Measurements from ENCODE around the gene GGT7.
A peak's percentile ranks its signal among the peaks of the same experiment; 100 is the strongest.
"Not testable (repeated sequence)": the region's sequence is repeated elsewhere in the genome, so short reads cannot be mapped to it uniquely, and the experiment has no call there.

Gene GGT7

DNA sequence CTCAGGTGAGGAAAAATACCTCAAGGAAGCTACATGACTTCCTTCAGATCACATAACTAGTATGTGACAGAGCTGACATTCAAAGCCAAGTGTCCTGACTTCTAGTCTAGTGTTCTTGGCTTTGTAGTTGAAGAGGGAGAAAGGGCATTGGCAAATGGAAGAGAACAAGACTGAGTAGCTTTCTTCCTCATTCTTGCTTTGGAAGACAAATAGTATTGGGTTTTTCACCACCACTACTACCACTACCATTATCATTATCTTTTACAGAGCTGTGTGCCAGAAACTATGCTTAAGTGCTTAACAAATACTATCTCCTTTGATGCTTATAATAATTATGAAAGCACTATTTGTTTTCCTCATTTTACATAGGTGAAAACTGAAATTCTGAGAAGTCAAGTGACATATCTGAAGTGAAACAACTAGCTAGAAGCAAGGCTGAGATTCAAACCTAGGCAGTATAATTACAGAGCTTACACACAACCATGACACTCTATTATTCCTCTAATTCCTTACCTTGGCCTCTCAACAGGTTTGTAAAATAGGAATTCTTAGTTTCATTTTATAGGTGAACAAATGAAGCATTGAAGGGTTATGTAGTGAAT lies 10.5 kb upstream of the GGT7 start:
- DNase-seq = no peak

DNA sequence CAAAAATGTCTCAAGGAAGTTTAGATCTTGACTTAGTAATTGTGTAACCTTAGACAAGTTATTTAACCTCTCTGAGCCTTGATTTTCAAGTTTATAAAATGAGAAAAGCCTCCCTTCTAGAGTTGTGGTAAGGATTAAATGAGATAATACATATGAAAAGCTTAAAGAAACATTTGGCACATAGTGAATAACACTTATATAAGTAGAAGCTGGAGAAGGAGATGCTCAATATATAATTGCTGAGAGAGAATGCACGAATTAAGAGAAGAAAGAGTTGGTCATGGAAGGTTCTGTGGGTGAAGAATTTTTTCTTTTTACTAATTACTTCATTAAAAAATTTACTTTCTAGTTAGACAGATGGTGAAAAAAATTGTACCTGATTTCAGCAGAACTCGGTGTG lies 9.0 kb upstream of the GGT7 start:
- DNase-seq = no peak

DNA sequence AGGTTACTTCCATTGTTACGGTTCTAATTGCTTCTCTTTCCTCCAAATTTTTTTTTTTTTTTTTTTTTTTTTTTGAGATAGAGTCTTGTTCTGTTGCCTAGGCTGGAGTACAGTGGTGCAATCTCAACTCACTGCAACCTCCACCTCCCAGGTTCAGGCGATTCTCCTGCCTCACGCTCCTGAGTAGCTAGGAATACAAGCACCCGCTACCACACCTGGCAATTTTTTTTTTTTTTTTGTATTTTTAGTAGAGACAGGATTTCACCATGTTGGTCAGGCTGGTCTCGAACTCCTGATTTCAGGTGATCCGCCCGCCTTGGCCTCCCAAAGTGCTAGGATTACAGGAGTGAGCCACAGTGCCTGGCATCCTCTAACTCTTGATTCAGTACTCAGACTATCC lies 8.3 kb upstream of the GGT7 start:
- DNase-seq = not testable (repeated sequence)

DNA sequence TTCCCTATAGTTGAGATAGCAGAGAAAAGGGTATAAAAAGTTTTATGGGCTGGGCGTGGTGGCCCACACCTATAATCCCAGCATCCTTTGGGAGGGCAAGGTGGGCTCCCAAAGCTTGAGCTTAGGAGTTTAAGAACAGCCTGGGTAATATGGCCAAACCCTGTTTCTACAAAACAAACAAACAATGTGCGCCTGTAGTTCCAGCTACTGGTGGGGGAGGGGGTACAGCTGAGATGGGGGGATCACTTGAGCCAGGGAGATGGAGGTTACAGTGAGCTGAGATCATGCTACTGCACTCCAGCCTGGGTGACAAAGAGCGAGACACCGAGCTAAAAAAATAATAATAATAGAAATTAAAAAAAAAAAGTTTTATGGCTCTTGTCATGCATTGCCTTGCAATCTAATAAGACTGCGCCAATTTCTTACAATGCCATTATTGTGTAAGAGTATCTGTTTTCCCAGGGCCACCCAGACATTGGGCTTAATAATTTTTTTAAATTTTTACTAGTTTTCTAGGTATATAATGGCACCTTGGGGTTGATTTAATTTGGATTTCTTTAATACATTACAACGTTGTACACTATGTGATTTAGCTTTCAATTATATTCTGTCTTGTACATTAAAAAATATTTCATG lies 7.7 kb upstream of the GGT7 start:
- no peak for DNase-seq

DNA sequence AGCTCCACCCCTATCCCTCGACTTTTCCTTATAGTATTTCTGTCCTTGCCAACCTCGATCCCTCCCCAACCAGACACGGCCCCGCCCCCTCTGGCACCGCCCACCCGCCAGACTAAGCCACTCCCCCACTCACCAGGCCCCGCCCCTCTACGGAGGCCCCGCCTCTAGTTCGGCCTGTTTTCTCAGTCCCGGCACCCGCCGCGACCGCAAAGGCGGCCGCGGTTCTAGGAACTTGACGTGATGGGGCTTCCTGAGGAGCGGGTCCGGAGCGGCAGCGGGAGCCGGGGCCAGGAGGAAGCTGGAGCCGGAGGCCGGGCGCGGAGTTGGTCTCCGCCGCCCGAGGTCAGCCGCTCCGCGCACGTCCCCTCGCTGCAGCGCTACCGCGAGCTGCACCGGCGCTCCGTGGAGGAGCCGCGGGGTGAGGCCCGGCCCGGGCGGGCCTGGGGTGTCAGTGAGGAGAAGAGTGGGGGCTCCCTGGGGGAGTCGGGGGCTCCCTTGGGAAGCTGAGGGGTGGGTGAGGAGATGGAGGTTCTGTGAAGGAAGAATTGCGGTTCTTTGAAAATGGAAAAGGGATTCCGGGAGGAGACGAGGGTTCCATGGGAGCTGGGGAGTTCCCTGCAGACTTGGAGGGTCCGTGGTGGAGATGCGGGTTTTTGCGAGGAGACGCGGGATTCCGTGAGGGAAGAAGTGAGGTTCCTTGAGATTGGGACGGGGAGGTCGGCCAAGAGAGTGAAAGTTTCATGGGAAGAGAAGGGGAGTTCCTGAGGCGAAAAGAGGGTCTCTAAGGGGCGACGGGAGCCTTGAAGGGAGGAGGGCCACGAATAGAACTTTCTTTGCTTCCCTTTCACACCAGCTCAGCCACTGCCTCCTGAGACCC lies 4.0 kb upstream of the GGT7 start, which contains the start of gene ACSS2:
TSS of gene ACSS2 (plus strand) at position 207 of the 877 bp plus-strand sequence. CDS start at position 241, 34 bp downstream.
- DNase-seq = no peak

DNA sequence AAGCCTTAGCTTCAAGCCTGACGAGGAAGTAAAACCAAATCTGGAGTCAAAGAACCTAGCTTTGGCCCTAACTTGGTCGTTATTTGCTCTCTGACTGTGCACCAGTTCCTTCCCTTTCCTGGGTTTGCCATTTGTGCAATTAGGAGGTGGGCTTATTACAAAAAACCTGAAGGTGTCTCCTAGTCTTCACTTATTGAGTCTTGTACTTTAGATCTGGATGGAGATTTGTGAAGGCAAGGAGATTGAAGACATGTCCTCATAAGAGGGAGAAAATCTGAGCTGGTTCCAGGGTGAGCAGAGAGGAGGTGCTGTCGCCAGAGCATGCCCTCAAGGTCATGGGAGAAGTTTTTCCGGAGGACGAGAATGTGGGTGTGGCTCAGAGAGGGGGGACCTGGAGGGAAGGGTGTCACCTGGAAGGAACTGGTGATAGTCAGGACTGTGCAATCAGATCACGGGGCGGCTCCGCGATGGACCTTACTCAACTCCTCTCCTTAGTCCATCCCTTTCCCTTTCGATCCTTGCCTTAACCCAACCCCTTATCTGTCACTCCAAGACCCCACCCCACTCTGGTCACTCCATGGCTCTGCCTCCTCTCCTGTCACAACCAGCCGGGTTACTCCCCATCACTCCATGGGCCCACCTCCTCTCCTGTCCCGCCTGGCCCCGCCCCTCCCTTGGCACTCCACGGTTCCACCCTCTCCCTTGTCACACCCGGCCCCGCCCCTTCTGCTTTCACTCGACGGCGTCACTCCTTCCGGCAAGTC lies 3.2 kb upstream of the GGT7 start:
- peak; percentile 98 for DNase-seq

DNA sequence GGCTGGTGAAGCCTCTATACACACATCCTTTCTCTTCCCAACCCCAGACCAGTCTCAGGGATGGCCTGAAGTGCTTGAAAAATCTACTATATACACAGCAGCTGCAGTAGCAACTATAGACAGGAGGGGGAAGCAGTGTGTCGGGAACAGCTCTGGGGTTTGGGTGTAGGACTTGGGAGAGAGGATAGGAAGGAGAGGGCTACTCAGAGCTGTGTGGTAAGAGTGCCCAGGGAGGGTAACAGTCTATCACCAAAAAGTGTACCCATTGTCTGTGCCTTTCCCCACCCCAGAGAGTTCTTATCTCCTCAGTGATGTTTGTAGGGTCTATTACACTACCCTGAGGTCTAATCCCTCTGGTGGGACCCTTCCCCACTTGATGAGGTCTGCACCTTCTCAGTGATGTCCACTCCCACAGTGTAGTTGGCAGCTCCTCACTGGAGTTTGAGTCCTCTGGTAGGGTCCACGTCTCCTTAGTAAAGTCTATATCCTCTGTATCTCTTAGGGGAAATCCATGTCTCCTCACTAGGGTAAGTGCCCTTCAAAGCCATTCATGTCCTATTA lies 1.5 kb upstream of the GGT7 start:
- peak; percentile 18 for DNase-seq

DNA sequence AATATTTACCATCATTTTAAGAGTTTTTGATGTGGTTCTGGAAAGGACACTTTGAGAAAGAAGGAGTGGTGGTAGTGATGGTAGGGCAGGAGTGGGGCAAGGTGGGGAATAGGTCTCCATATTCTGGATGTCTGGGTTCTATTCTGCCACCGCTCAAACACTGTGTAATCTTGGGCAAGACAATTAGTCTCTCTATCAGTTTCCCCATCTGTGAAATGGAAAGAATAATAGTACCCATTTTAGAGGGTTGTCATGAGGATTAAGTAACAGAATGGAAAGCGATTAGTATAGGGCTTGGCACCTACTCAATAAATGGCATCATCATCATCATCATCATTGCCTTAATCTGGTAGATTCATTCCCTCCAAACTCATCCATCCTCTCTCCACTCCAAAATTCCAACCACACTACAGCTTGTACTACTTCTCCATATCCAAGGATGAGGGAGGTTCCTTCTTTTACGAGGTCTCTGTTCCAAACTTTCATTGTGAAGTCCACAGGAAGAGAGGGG lies 982 bp upstream of the GGT7 start:
- no peak for DNase-seq

DNA sequence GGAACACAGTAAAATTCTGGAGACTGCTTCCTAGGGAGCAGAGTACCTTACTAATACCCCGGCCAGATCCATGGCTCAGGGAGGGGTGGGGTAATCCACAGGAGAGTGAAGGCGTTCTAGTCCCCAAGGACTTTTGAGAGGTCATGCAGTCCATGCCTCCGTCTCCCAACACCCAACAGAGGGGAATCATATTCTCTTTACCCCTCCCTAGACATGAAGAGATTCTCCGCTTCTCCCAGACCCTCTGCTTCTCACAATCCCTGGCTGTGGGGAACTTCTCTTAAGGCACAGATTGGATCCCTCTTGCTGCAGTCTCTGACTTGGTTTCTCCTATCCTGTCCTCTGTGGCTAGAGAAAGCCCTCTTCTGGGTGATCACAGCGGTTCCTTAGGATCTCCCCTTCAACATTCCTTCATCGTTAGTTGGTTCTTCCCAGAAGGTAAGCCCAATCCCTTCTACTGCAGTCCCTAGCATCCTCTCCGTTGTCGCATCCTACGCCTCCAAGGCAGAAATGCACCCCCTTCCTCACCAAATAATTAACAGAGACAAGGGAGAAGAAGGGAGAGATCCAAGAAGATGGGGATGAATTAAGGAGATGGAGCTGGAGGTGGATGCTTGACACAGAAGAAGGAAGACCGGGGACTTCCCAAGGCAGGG lies 562 bp downstream of the GGT7 start:
- no peak for DNase-seq

DNA sequence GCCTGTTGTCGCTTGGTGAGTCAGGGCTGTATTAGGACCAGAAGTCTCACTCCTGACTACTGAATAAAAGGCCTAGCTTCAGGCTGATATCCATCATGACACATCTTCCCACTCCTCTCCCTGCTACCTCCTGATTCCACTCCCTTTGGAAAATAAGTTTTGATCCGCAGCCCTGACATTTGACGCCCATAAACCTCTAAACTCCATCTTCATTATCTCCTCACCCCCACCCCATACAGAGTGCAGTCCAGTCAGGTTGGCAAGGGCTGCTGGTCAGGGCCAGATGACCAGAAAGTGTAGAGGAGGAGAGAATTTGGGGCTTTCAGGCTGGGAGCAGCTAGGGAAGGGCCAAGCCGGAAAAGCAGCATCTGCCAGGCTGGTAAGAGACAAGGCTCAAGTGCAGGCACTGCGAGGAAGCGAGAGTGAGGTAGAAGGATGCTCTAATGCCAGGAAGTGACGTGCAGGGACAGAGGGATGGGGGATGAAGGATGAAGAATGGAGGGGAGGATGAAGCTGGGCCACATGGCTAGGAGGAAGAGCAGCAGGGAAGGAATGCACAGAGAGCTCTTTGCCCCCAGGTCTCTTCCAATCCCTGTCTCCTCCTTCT lies 1.2 kb downstream of the GGT7 start:
- no peak for DNase-seq

DNA sequence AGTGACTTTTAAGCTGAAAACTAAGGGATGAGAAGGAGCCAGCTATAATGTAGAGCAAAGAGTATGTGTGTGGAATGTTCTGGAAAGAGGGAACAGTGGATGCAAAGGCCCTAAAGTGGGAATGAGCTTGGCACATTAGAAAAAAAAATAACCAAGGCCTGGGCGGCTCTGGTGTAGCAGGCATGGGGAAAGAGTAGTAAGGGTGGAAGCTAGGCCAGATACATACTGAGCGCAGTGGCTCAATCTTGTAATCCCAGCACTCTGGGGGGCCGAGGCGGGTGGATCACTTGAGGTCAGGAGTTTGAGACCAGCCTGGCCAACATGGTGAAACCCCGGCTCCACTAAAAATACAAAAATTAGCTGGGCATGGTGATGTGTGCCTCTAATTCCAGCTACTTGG lies 8.4 kb downstream of the GGT7 start:
- DNase-seq = no peak

DNA sequence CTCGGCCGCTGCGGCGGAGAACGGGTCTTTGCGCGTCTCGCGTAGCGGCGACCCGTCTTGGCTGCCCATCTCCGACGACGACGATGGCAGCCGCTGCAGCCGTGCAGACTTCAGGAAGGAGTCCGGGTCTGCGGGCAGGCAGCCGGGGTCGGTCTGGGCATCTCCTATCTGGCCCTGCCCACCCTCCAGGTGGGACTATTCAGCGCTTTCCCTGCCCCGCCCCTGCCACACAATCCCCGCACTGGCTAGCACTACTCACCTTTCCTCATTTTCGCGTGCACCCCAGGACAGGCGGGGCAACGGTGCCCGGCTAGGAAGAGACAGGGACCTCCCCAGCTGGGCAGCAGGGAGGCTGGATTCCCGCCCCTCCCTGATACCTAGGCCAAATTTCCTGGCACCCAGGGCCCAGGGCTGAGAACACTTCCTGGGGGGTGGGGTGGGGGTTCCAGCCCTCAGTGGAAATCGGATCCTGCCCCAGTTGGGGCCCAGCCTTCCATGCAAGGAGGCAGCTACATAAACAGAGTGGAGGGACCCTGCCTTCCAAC lies 9.2 kb downstream of the GGT7 start:
- DNase-seq = no peak

DNA sequence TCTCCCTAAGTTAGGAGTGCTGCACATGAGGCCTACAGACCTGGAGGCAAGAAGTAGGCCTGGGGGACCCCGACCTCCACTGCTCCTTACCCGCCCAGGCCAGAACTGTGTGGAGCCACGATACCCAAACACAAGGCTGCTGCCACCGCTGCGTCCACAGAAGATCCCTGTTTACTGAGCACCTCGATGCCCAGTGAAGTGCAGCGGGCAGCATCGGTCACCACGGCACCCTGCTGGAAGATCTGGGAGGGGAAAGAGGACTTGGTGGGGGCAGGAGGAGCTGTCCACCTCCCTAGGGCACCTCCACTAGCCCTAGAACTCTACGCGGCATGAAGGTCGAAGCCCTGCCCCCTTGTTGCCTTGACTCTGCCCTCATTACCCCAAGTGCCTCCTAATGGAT lies 9.9 kb downstream of the GGT7 start:
- no peak for DNase-seq

DNA sequence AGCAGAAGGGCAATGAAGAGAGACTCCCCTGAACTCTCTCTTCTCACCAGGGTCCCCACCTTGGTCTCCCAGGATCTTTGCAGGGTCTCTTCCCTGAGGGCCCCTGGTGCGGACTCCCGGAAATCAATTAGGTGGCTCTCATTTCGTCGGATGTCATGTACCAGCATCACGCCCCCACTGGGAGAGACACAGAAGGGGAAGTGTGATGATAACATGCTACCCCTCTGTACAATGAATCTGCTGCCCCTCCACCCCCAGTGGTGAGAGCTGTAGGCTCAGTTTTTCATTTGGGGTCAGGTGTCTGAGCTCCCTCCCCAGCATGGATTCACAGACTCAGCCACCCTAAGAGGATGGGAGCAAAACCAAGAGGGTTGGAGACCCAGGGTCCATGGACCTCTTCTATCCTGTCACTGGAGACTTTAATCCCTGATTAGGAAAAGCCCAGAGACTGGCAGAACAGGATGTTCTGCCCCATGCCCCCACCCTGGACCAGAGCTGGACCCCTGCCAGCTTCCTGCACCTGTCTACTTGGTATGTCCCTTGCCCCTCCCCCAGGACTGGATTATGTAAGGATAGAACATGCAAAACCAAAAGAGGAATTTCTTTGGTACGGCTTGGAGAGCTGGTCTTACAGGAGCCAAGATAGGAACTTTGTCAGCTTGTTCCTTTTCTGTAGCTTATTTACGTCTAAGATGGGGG lies 11.1 kb downstream of the GGT7 start:
- no peak for DNase-seq

DNA sequence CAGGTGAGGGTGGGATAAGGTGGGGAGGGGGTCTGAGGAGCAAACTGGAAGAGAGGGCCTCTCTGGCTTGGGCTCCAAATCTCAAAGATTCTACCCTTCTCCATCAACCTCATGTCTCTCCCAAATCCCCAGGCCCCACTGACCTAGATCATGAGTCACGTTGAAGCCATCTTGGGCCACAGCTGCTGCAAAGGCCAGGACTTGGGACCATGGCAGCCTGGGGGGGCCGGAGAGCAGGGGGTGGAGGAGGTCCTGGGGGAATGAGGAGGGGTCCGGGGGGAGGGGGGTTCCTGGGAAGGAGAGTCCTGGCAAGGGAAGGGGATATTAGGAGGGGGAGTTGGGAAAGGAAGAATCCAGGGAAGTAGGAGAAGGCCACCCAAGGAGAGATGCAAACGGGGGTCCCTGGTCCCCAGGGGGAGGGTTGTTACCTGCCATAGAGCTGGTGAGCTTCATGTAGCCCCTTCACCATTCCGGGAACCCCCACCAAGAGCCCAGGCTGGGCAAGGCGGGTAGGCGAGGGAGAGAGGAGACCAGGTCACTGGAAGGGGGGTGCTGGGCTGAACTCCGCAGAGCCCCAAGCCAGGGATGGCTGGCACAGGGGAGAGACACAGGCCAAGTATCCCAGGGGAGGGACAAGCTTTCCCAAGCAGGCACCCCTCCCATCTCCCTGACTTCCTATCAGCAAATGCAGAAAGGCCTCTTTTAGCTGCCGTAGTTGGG lies 12.7 kb downstream of the GGT7 start:
- no peak for DNase-seq

DNA sequence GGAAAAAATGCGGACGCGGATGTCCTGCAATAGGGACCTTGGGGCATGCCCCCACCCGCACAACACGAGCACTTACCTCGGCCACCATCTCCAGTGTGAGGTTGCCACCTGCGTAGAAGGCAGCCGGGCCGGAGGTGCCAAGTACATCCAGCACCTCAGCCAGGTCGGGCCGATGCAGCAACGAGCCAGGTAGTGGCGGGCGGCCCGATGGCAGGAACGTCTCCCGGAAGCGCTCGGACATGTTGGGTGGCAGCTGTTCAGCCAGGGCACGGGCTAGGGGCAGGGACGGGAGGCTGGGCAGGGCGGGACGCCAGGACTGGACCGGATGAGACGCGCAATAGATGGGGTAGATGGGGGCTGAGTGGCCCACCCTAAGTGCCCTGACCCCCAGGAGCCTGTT lies 13.3 kb downstream of the GGT7 start:
- DNase-seq = no peak

DNA sequence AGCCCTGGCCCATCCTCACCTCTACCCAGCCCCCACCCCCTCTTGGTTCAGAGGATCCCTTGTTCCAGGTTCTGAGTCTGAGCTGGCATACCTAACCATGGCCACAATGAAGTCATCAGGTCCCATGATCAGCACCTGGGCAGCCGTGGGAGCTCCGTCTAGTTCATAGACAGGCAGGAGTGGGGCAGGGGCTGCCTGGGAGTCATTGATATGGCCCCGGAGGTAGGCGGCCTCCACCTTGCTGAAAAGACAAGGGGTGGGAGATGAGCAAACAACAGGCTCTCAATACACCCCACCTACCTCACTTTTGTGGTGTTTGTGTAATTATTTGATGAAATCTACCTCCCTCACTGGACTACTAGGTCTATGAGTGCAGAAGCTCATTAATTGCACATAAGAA lies 20.4 kb downstream of the GGT7 start:
- no peak for DNase-seq

DNA sequence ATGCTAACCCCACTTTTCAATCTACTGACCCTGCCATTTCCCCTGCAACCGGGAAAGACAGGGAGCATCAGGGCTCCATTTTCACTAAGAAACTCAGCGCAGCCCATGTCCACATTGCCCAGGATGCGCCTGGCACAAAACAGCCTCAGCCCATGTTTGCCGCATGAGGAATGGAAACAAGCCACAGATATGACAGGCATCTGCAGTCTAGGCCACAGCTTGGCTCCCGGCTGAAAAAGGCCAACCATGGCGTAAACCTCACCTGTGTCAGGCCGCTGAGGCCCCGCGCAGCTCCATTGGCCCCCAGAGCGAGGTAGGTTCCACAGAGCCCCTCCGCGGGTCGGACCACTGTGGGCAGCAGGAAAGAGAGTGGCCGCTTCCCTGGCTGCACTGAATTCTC lies 21.7 kb downstream of the GGT7 start:
- no peak for DNase-seq

DNA sequence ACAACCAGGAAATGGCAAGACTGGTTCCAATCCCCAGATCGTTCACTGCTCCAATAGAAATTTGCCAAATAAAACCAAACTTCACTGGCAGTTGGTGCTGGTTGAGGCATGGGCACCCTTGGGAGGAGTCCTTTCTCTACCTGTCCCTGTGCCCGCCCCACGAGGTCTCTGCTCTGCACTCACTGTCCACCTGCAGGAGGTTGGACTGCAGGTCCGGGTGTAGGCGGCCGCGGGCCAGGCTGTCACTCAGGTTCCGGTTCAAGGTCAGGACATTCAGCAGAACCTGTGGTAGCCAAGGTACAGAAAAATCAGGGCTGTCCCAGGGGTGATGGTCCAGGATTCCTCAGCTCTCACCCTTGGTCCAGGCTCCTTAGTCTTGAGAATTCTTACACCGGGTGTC lies 22.9 kb downstream of the GGT7 start:
- DNase-seq = no peak

DNA sequence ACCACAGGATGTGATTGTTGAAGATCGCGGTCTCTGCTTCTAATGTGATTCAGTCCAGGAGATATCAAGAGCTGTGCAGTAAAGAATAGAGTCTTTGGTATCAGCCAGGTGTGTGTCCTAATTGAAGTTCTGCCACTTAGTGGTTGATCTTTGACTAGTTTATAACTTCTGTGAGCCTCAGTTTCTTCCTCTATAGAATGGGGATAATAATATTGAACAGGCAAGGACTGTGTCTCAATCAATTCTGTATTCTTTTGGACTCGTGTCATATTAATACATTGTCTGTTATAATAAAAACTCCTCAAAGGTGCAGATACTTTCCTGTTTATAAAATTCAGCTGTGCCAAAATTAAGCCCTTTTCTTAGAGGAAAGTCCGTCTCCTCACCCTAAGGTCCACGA lies 24.1 kb downstream of the GGT7 start:
- no peak for DNase-seq
